NCI-H524 treated with DMSO at 0.1 percent for 48 hours (cell line): ENCODE measurements around the gene DSTN.

ENCODE experiments used
- DNase-seq: peaks from one replicate; lab custom pipeline; 2025; lab: John Stamatoyannopoulos, UW

The DSTN gene

GRCh38 chr20:17612992-17613327 lies 43.1 kb downstream of the DSTN start:
- DNase-seq, result no peak

DNA sequence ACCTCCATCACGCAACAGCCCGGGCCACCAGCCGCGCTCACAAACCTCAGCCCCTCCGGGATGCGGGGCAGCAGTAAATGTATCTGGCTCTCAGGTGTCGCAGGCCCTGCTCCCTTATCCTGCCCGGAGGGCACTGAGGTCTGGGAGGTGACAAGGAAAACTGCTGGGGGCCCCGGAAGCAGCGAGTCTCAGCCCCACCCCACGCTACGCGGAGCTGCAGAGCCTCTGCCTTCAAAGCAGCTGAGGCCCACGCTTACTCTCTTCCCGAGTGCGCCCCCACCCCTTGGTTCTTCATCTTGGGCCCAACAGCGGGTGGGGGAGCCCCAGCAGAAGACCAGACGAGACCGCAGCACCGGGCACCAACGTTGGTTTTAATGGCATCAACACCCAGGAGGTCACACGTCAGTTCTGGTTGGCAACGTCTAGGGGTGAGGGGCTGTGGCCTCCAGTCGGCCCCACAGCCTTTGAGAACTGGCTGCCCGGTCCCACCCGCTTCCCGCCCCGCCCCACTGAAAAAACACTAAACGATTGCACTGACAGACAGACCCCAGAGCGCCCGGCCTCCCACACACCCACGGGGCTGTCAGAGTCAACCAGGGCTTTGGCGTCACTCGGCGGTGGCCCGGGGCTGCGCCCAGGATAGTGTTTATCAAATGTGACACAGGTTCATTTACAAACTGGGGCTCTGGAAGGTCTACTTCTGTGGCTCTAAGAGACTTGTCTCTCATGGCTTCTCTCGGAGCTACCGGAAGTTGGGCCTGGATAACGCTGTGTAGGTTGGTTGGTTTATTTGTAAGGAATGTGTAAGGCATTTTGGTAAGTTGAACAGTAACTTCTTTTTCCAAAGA lies 43.7 kb downstream of the DSTN start:
- DNase-seq, result no peak

DNA sequence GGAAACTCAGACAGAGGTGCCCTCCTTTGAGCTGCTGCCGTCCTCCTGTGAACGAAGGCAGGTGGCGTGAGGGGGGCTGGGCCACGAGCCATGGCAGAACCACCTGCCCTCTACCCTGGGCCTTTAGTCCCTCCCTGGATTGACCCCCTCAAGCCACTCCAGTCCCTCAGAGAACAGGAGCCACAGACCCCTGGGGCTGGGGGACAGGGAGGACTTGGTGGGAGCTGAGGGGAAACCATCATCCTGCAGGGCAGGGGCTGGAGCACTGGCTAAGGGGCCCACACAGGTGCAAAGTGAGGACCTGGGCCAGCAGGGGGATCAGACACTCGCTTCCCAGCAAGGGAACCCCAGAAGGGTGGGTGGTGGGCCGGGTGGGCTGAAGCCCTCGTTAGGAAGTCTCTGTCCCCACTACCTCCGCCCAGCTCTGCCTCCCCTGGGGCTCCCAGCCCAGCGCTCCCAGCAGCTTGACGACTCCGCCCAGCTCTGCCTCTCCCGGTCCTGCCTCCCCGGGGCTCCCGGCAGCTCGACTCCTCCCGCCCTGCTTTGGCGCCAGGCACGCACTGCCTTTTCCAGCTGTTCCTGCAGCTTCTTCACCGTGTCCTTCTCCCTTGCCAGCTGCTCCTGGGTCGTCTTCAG lies 44.4 kb downstream of the DSTN start:
- DNase-seq, result no peak

GRCh38 chr20:17614812-17615644 lies 45.2 kb downstream of the DSTN start:
- DNase-seq, result no peak

GRCh38 chr20:17615645-17616479 lies 46.0 kb downstream of the DSTN start:
- no peak for DNase-seq

- no peak for DNase-seq
Observed at GRCh38 chr20:17616480-17617211, 46.8 kb downstream of the DSTN start.

GRCh38 chr20:17617212-17617867 lies 47.5 kb downstream of the DSTN start:
- DNase-seq, result no peak

- no peak for DNase-seq
Observed at GRCh38 chr20:17617868-17618672, 48.2 kb downstream of the DSTN start.

- DNase-seq, result no peak
Observed at GRCh38 chr20:17618673-17619013, 48.8 kb downstream of the DSTN start.

DNA sequence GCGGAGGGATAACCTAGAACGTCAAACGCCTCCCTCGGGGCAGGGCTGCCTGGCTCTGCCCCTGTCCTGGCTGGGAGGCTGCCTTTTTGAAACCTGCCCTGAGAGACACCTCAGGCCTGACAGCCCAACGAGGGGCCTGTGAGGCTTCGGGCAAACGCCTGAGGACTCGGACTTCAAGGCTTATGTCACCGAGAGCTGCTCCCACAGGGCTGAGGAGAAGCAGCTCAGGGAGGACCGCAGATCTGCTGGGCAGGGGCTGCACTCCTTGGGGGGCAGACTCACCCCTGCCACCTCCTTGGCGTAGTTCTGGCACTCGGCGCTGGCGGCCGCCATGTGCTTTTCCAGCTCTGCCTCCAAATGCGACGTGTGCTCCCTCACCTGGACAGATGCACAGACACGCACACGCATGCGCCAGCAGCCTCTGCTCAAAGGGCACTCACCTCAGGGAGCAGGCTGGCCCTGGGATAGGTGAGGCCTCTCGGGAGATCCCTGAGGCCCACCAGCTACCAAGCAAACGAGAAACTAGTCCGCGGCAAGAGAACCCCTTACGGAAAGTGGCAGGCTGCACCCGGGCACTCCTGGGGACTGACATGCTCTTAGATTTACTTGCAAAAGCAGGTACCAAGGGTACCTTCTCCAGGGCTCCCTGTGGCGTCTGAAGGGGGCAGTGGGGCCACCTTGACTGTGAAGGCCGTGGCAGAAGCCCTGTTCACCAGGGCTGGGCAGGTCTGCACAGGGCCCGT lies 49.6 kb downstream of the DSTN start:
- no peak for DNase-seq

DNA sequence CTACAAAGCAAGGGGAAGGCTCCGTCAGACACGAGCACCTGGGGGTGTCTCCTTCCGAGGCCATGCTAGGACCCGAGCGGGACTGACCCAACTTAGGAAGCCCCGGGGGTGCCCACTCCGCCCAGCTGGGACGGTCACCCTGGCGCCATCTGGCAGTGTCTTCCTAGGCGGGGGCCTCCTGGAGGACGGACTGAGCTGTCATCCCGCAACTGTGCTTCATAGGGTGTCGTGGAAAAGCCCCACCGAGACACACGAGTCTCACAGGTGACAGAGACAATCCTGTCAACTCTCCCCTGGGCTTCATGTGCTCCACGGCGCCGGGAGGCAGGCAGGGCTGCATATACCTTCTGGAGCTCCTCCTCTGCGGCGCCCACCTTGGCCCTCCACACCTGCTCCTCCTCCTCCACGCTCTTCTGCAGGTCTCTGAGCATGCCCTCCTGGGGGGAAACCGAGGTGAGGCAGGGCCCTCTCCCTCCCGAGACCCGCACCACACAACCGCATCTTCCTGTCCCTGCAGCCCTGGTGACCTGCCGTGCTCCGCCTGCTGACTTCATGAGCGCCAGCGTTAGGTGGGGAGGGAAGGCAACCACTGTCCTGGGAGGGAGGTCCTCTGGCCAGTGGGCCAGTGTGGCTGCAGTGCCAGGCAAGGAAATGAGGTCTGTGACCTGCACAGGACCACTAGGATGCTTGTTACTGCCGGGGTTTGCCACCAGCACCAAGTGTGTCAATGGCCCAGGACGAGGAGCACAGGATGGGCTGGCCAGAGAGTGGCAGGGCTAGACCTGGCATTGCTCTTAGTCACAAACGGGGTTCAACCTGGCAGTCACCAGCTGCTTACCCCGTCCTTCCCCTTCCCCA lies 50.7 kb downstream of the DSTN start:
- DNase-seq, result no peak

- no peak for DNase-seq
Observed at GRCh38 chr20:17621229-17621968, 51.5 kb downstream of the DSTN start.

- DNase-seq, result no peak
Observed at GRCh38 chr20:17622086-17622850, 52.4 kb downstream of the DSTN start.

- DNase-seq, result no peak
Observed at GRCh38 chr20:17622851-17623508, 53.1 kb downstream of the DSTN start.

GRCh38 chr20:17624070-17624469 lies 54.2 kb downstream of the DSTN start:
- no peak for DNase-seq

DNA sequence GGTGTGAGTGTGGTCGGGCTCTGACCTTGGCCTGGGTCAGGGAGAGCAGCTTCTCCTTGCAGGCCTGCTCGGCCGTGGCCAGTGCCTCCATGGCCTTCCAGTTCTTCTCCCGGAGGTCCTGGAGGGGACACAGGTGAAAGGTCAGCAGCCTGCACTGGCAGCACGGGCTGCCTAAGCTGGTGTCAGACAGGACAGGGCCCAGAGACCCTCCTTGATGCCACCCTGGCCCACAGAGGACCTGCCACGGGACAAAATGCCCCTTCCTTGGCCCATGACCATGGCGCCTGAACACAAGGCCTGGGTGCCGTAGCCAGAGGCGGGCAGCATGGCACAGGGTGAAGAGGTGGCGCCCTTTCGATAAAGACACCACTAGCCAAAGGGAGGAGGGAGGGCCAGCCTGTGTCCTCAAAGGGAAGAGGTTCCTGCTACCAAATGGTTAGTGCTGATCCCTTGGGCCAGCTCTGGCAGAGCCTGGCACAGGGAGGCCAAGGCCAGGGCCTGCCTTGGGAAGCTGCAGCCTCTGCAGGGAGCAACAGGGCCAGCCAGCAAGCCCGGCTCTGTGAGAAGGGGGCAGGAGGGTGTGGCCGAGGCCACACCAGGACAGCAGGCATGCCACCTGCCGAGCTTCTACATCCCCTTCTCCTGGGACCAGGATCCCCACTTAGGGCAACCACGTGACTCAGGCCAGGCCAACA lies 54.8 kb downstream of the DSTN start:
- DNase-seq, result peak; percentile 3
